Measurements from ENCODE around the gene R3HDM4.

GRCh38 chr19:926589-927350 lies 13.8 kb upstream of the R3HDM4 start:
- TF ChIP-seq POLR2A (IDR thresholded peaks at IDR 0.05; ENCODE audit: low read length): no peak
- TF ChIP-seq MYC (IDR thresholded peaks at IDR 0.05; ENCODE audit: borderline replicate concordance, low read length): no peak

Measured in A549 (cell line).